PC-9 (cell line): Measurements from ENCODE around the gene RTBDN. TPM values are rescaled to one million over a fixed set of nuclear protein-coding genes. Genes with fewer than 3 reads are reported as not detected.

Experiments
- BruUV-seq: library from RNA; stranded (reverse); fragments of 400-500 nt; replicated peaks from 2 replicates; lab custom pipeline; 2021; lab: Mats Ljungman, UMichigan
- CTCF ChIA-PET: fragments of 300-600 bp; sonication (Branson Sonifier 250); formaldehyde crosslinking; loops from one replicate; lab custom pipeline; 2022; ENCODE audit warnings: antibody characterized with exemption; lab: Charles Lee
- POLR2A ChIA-PET: fragments of 300-600 bp; sonication (Branson Sonifier 250); formaldehyde crosslinking; loops from one replicate; lab custom pipeline; 2022; ENCODE audit warnings: antibody characterized with exemption; ENCODE audit not compliant: unreplicated experiment; lab: Charles Lee
- DNase-seq, 2 experiments: peaks; one replicate each; pipeline versions ENCODE4 v3.0.0 to v3.0.0-alpha.2; 2015 to 2022; ENCODE audit warnings: mixed read lengths in 1 of 2
- H2AFZ ChIP-seq: fragments of 200-600 bp; sonication (generic); 2 replicates; pipeline ENCODE4 v1.8.1; 2017; ENCODE audit warnings: antibody characterized with exemption
- H3F3A ChIP-seq: fragments of 200-600 bp; sonication (generic); 2 replicates; pipeline ENCODE4 v1.8.1; 2017; ENCODE audit warnings: antibody characterized with exemption, mild to moderate bottlenecking, low read depth; ENCODE audit not compliant: insufficient read depth
- H3K27ac ChIP-seq: fragments of 200-600 bp; sonication (generic); 2 replicates; pipeline ENCODE4 v1.6.1; 2016; ENCODE audit warnings: mixed run types
- H3K27me3 ChIP-seq: fragments of 200-600 bp; sonication (generic); 2 replicates; pipeline ENCODE4 v1.6.1; 2016; ENCODE audit warnings: low read depth, mixed run types; ENCODE audit not compliant: insufficient read depth
- H3K36me3 ChIP-seq: fragments of 200-600 bp; sonication (generic); 2 replicates; pipeline ENCODE4 v1.6.1; 2016; ENCODE audit warnings: low read depth, mixed run types
- H3K4me1 ChIP-seq: fragments of 200-600 bp; sonication (generic); replicated peaks from 2 replicates; pipeline ENCODE4 v1.6.1; 2016; ENCODE audit warnings: mixed run types; ENCODE audit not compliant: insufficient read depth
- H3K4me2 ChIP-seq: fragments of 200-600 bp; sonication (generic); 2 replicates; pipeline ENCODE4 v1.6.1; 2017; ENCODE audit warnings: mixed run types
- H3K4me3 ChIP-seq: fragments of 200-600 bp; sonication (generic); 2 replicates; pipeline ENCODE4 v1.6.1; 2016; ENCODE audit warnings: mixed run types
- H3K79me2 ChIP-seq: fragments of 200-600 bp; sonication (generic); 2 replicates; pipeline ENCODE4 v1.6.1; 2017; ENCODE audit warnings: low read depth, mixed run types
- H3K9me2 ChIP-seq: fragments of 200-600 bp; sonication (generic); 2 replicates; pipeline ENCODE4 v1.8.1; 2017; ENCODE audit warnings: mild to moderate bottlenecking; ENCODE audit not compliant: insufficient read depth
- H3K9me3 ChIP-seq: fragments of 200-600 bp; sonication (generic); 2 replicates; pipeline ENCODE4 v1.8.1; 2016; ENCODE audit warnings: low read depth; ENCODE audit not compliant: insufficient read depth
- H4K20me1 ChIP-seq: fragments of 200-600 bp; sonication (generic); 2 replicates; pipeline ENCODE4 v1.8.1; 2017; ENCODE audit not compliant: insufficient read depth
- CTCF ChIP-seq: fragments of 200-600 bp; sonication (generic); conservative IDR thresholded peaks from 2 replicates; pipeline ENCODE4 v1.6.1; 2017; ENCODE audit warnings: mixed run types, antibody characterized with exemption, mild to moderate bottlenecking, moderate library complexity
- EZH2 ChIP-seq: fragments of 200-600 bp; sonication (generic); IDR thresholded peaks from 2 replicates; pipeline ENCODE4 v1.8.0; 2017; ENCODE audit warnings: antibody characterized with exemption, low read depth
- intact Hi-C: fragments of 100-400 bp; cut with micrococcal nuclease; formaldehyde crosslinking; loops from one replicate; pipeline ENCODE4 v1.10.0; 2022; ENCODE audit not compliant: unreplicated experiment
- total RNA-seq: library from RNA; stranded (reverse); gene quantifications from 2 replicates; pipeline ENCODE4 v1.2.3, GENCODE V29; 2021

Gene RTBDN
- total RNA-seq, 1 experiment from 2014 or later, result 1.0 TPM

- ChIA-PET CTCF (no interaction called here), POLR2A (no interaction called here)
- no peak overlapping the region for H3K27ac ChIP-seq
- no peak for DNase-seq
- BruUV-seq, result no TSS peak
- no peaks in the 10 kb centered on the region for H3K79me2 ChIP-seq
- H4K20me1 ChIP-seq, result no peaks in the 10 kb centered on the region
- TF ChIP-seq EZH2 (no peak), CTCF (no peak)
- H2AFZ ChIP-seq, result no peak overlapping the region
- peaks cover 7% of the 10 kb centered on the region; the same call in 1 of the 2 replicates for H3F3A ChIP-seq
- H3K36me3 ChIP-seq, result no peaks in the 10 kb centered on the region
- H3K4me2 ChIP-seq, result no peak overlapping the region
- H3K4me3 ChIP-seq, result no peak overlapping the region
- H3K9me2 ChIP-seq, result no peaks in the 10 kb centered on the region
- no peaks in the 10 kb centered on the region for H3K9me3 ChIP-seq
- intact Hi-C loops, result no loop called here
- no peaks in the 10 kb centered on the region for H3K27me3 ChIP-seq
- H3K4me1 ChIP-seq, result no peaks in the 10 kb centered on the region
Observed at GRCh38 chr19:12859546-12859945, 25.2 kb upstream of the RTBDN start.

DNA sequence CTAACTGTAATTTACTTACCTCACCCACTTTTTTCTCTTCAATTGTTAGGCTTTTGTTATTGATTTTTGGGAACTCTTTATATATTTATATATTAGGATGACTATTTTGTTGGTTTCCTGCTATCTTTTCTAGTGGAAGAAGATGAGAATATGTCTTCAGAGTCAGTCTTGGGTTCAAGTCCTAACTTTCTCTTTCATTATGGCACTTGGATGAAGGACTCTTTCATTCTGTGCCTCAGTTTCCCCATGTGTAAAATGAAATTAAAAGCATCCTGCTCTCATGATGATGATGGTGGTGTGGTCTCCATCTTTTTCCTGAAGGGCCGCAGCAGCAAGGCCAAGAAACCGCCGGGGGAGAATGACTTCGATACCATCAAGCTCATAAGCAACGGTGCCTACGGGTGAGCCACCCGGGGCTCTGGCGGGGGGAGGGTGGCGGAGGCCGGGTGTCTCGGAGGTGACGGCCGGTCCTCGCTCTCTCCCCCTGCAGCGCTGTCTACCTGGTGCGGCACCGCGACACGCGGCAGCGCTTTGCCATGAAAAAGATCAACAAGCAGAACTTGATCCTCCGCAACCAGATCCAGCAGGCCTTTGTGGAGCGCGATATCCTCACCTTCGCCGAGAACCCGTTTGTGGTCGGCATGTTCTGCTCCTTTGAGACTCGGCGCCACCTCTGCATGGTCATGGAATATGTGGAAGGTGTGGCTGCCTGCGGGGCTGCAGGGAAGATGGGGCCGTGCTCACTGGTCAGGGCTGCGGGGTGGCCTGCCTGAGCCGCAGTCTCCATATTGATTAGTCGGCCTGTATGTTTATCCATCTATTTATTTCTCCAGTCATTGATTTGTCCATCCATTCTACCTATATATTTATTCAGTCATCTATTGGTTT, 23.9 kb upstream of the RTBDN start:
- no peaks in the 10 kb centered on the region for H3K4me1 ChIP-seq
- no peak overlapping the region for H3K27ac ChIP-seq
- ChIA-PET POLR2A (no interaction called here), CTCF (no interaction called here)
- H2AFZ ChIP-seq, result no peak overlapping the region
- H3K27me3 ChIP-seq, result no peaks in the 10 kb centered on the region
- TF ChIP-seq EZH2 (no peak), CTCF (no peak)
- no peaks in the 10 kb centered on the region for H3K36me3 ChIP-seq
- H3K9me3 ChIP-seq, result no peaks in the 10 kb centered on the region
- peaks cover 9% of the 10 kb centered on the region; the same call in 1 of the 2 replicates for H3F3A ChIP-seq
- BruUV-seq, result no TSS peak
- H3K9me2 ChIP-seq, result no peaks in the 10 kb centered on the region
- no peak overlapping the region for H3K4me3 ChIP-seq
- no peak for DNase-seq
- H3K4me2 ChIP-seq, result no peak overlapping the region
- no peaks in the 10 kb centered on the region for H4K20me1 ChIP-seq
- intact Hi-C loops, result no loop called here
- no peaks in the 10 kb centered on the region for H3K79me2 ChIP-seq

DNA sequence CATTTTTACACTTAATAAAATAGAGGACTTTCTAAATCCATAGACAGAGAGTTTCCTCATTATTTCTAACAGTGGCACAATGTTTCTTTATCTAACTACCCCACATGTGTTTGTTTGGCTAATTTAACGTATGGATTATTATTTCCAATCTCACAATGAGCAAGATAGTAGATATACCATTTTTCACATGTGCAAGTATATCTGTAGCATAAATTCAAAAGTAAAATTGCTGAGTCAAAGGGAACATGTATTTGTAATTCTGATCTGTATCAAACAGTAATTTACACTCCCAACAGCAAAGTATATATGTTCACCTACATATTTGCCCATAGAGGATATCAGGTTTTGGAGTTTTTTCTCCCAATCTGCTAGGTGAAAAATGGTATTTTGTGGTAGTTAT, 22.3 kb upstream of the RTBDN start:
- H3K4me2 ChIP-seq, result no peak overlapping the region

More for the DNA sequence above, 22.3 kb upstream of the RTBDN start:
- Histone ChIP-seq H3K9me3 (no peaks in the 10 kb centered on the region), H3F3A (peaks cover 6% of the 10 kb centered on the region; the same call in 1 of the 2 replicates), H3K79me2 (no peaks in the 10 kb centered on the region), H3K27ac (no peak overlapping the region), H3K4me1 (no peaks in the 10 kb centered on the region), H3K9me2 (no peaks in the 10 kb centered on the region), H3K4me3 (no peak overlapping the region), H4K20me1 (no peaks in the 10 kb centered on the region), H2AFZ (no peak overlapping the region), H3K27me3 (no peaks in the 10 kb centered on the region), H3K36me3 (no peaks in the 10 kb centered on the region)
- TF ChIP-seq CTCF (no peak), EZH2 (no peak)
- intact Hi-C loops, result no loop called here
- ChIA-PET CTCF (interaction anchor here (0.7 kb wide), 1 partner anchor 212 kb away, joined by 5 read pairs; no protein-coding TSS in a partner anchor), POLR2A (no interaction called here)
- no peak for DNase-seq
- BruUV-seq, result no TSS peak
